GM18498 (cell line): ENCODE results near the gene HCFC1R1.

Source experiments
- ATAC-seq: cut with Tn5 transposase; IDR thresholded peaks from one replicate; pipeline ENCODE4 v1.9.1; 2021; ENCODE audit warnings: mild to moderate bottlenecking, moderate library complexity; ENCODE audit not compliant: unreplicated experiment

HCFC1R1 gene

DNA sequence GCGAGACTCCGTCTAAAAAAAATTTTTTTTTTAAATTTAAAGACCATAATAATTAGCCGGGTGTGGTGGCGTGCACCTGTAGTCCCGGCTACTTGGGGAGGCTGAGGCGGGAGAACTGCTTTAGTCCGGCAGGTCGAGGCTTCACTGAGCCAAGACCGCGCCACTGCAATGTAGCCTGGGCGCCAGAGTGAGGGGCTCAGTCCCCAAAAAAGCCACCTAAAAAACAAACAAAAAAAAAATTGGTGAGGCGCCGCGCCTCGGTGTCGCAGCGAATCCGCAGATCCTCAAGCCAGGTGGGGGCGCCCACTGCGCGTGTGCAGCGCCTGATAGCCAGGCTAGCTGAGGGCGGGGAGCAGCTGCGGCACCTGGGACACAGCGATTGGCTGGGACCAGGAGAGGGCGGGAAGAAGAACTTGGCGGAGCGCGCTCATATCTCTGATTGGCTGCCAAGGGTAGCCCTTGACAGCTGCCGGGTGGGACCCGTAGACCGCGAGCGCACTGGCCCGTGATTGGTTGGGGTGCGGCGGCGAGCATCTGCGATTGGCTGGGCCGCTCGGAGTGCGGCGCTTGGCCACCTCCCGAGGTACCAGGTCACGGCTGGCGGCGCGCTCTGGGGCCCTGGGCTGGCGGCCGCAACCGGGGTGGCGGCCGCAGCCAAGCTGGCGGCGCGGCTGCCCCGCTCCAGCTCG lies 20.0 kb downstream of the HCFC1R1 start:
- peak; percentile 98 for ATAC-seq

DNA sequence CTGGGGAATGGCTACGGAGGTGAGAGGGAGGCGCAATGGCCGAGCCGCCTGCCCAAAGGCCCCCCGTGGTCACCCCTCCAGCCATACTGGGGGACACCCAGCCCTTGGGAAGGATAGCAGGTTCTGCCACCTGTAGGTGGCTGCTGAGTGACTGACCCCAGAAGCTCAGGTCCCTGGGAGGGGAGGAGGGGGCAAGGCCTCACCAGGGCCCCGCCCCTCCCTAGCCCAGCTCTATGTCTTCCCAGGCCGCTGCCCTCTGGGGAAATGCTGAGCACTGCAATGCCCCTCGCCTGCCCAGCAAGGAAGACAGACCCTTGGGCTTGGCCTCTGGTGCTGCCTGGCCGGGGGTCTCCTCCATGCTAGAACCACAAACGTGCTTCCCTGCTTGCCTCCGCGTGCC lies 22.4 kb downstream of the HCFC1R1 start:
- no peak for ATAC-seq

DNA sequence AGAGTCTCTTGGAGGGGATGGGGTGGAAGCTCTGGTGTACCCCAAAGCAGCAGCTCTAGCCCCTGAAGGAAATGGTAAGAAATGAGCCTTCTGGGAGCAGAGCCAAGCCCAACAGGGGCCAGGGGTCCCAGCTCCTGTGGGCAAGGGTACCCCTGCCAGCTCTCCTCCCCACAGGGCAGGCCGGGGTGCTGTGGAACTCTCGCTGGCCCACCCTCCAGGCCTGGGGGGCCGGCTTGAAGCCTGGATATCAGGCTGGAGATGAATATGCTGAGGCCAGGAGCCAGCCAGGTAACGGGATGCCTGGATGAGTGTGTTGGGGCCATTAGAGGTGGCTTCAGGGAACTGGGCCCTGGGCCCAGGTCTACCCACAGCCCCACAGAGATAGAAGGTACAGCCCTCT lies 23.2 kb downstream of the HCFC1R1 start:
- ATAC-seq: no peak

DNA sequence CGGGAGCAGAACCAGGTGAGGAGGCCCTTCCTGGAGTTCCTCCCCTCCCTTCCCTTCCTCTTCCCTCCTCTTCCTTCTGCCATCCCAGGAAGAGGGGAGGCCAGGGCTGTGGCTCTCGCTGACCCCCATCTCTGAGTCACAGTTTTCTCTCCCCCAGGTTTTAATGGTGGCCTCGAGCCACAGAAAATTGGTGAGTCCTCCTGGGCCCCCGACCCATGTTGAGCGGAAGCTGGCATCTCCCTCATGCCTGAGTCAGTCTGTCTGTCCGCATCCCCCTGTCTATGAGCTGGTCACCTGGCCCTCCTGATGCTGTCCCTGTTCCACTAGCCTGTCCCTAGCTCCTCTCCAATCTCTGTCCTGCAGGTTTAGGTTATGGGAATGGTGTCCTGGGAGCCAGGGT lies 23.8 kb downstream of the HCFC1R1 start:
- no peak for ATAC-seq

- ATAC-seq: no peak
Measured at GRCh38 chr16:2996298-2996697, 27.4 kb downstream of the HCFC1R1 start.

- ATAC-seq: no peak
Measured at GRCh38 chr16:2992383-2993081, 31.2 kb downstream of the HCFC1R1 start.

- no peak for ATAC-seq
Measured at GRCh38 chr16:2991566-2992261, 32.0 kb downstream of the HCFC1R1 start.

DNA sequence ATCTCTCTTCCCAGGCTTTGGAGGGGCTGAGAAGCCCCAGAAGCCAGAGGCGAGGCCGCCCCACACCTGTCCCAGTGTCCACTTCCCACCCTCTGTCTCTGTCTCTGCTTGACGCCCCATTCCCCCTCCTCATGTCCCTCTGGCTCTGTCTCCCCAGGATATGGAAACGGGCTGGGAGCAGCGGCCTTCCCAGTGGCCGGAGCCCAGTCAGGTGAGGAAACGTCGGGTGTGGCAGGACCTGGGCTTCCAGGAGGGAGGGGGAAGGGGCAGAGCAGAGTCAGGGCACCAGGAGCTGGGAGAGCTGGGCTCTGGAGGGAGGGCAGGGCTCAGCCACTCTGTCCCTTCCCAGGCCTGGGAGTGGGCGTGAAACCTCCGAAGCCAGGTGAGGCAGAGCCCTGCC lies 32.9 kb downstream of the HCFC1R1 start:
- no peak for ATAC-seq

- no peak for ATAC-seq
Measured at GRCh38 chr16:2988590-2989099, 35.1 kb downstream of the HCFC1R1 start.

- ATAC-seq: no peak
Measured at GRCh38 chr16:2987833-2988232, 35.9 kb downstream of the HCFC1R1 start.

DNA sequence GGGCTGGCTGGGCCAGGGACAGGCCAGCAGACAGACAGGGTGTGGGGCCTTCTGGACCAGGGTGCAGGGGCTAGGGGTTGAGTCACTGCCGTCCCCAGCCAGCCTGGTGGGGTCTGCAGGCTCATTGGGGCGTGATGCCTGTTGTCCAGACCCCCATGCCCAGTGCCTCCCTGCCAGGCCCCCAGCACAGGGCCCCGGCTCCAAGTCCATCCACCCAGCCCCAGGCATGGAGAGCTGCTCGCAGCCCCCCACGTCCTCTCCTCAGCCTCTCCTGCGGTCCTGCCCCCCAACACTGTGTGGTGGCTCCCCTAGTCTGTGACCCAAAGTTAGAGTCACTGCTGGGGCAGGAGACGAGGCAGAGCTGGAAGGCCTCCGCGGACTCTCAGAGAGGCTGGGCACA lies 36.5 kb downstream of the HCFC1R1 start:
- no peak for ATAC-seq

GRCh38 chr16:2986623-2987188 lies 37.0 kb downstream of the HCFC1R1 start:
- no peak for ATAC-seq

DNA sequence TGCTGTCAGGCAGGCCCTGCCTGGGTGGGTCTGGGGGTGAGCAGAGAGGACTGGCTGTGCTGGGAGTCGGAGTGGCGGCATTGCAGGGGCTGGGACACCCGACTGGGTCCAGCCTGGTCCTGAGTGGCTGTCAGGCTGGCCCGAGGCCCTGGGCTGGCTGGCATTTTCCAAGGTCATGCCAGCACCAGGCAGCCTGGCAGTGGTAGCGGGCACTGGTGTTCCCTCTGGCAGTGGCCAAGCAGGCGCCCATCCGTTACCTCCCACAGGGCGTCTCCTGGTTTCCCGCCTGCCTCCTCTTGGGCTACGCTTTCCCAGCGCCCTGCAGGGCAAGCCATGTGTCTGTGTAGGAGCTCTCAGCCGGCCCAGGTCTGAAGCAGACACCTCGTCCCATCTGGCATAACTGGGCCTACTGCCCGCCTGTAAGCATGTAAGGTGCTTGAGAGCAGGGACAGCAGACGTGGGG lies 37.8 kb downstream of the HCFC1R1 start:
- ATAC-seq: no peak

DNA sequence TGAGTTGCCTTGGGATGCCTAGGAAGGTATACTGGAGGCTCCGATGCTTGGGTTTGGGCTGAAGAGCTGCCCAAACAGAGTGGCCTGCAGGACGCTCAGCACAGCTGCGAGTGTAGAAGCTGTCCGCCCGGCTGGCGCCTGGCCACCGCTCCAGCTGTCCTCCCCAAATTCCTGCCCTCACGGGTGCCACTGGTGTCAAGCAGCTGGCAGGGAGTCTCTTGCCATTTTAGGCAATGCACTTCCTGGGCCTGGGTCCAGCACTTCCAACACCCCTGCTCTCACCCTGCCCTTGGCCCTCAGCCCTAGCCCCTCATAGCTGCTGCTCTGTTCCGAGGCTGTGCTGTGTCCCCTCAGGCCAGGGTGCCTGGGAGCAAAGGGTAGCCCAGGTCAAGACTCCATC lies 38.3 kb downstream of the HCFC1R1 start:
- ATAC-seq: no peak

DNA sequence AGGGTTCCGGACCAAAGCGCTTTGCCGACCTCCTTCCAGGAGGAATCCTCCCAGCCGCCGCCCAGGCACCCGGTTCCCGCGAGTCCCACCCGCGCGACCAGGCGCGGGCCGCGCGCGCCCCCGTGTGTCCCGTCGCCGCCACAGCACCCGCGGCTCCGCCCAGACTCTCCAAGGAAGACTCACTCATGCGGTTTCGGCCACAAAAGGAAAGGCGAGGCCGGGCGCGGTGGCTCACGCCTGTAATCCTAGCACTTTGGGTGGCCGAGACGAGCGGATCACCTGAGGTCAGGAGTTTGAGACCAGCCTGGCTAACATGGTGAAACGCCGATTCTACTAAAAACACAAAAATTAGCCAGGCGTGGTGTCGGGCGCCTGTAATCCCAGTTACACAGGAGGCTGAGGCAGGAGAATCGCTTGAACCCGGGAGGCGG lies 40.0 kb downstream of the HCFC1R1 start:
- peak; percentile 43 for ATAC-seq

GRCh38 chr16:2982402-2982801 lies 41.3 kb downstream of the HCFC1R1 start:
- ATAC-seq: no peak

- no peak for ATAC-seq
Measured at GRCh38 chr16:2981899-2982250, 41.9 kb downstream of the HCFC1R1 start.

- ATAC-seq: no peak
Measured at GRCh38 chr16:2981177-2981898, 42.4 kb downstream of the HCFC1R1 start.

DNA sequence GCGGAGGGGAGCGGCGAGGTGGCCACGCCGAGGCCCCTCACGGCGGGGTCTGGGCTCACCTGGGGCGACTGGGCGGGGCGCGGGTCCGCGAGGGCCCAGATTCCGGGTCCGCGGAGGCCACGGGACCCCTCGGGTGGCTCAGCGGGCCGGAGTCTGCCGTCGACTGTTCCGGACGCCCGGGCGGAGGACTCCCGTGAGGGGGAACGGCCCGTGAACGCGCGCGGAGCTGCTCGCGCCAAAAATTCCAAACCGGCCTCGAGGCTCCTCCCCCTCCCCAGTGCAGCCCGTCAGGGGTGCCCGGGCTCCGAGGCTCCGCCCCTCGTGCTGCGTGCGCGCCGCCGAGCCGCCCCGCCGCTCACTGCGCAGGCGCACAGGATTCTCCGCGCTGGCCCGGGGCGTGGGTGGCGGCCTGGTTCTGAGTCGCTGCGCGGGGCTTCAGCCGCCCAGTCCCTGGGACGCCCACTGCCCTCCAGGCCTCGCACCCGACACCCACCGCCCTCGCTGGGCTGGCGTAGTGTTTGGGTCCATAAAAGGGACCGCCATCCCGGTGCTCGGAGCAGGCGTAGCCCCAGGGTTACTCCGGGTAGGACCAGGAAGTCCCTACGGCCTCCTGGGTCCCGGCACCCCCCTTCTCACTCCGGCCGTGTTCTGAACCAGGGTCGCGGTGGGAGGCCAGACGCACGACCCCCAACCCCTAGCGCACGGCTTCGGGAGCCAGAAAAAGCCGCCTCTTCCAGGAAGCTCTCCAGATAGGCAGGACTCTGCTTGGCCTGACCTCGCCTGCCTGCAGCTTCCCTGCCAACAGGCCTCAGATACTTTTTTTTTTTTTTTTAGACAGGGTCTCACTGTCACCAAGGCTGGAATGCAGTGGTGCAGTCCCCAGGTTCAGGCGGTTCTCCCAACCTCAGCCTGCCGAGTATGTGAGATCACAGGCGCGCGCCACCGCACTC lies 43.2 kb downstream of the HCFC1R1 start, which contains the start of gene PKMYT1:
TSS of gene PKMYT1 (minus strand) at position 220 of the 950 bp plus-strand sequence. CDS start 789 bp downstream, outside the sequence.
- peak; percentile 82 for ATAC-seq
